Right renal pelvis (tissue), 4 donors: Measurements from ENCODE around the gene SMPD3. TPM values are rescaled to one million over a fixed set of nuclear protein-coding genes. Genes with fewer than 3 reads are reported as not detected.

Experiments used
- DNase-seq, 4 donors: peaks; one replicate each; pipeline ENCODE4 v3.0.0-alpha.2; 2013; ENCODE audit warnings: low read depth in 4 of 4, low spot score in 3 of 4, missing footprints in 1 of 4
- polyA plus RNA-seq, 4 donors: library from polyadenylated mRNA; unstranded; fragments of 120-200 nt; gene quantifications; one replicate each; pipeline ENCODE4 v1.2.1, GENCODE V29; 2013; ENCODE audit not compliant: insufficient read length in 4 of 4

Gene SMPD3
- polyA plus RNA-seq, 4 donors, result 1.1 to 1.5 (median 1.2) TPM

- DNase-seq, result no peak
Measured at GRCh38 chr16:68372381-68372720, 76.0 kb downstream of the SMPD3 start.

DNA sequence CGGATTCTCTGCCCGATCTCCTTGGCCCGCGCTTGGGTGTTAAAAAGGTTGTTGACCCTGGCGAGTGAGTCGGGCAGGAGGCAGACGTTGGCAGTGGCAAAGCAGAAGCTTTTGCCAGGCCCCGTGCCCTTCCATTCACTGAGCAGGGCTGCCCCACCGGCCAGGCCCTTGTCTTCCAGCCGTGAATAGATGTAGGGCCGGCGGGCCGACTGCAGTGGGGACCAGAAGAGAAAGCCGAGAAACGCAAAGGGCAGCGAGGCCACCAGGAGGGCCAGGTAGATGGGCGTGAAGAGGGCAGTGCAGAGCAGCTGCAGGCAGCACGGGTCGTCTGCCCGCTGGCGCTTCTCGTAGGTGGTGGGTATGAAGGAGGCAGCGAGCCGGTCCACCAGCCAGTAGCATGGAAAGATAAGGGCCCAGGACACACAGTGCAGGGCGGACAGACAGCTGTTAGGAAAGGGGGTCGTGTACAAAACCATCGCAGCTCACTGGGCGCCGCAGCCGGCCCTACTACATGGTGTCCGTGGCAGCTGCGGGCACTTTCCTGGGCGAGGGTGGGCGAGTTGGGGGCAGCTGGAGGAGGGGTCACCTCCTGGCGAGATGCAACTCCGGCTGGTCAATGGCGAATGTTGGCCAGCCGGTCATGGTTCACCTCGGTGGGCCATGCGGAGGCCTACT lies 76.5 kb downstream of the SMPD3 start:
- DNase-seq, result no peak

- DNase-seq, result no peak
Measured at GRCh38 chr16:68371276-68371651, 77.0 kb downstream of the SMPD3 start.

- no peak for DNase-seq
Measured at GRCh38 chr16:68370581-68371275, 77.6 kb downstream of the SMPD3 start.

GRCh38 chr16:68369697-68370580 lies 78.4 kb downstream of the SMPD3 start:
- DNase-seq, result no peak

- DNase-seq, result no peak
Measured at GRCh38 chr16:68369168-68369567, 79.1 kb downstream of the SMPD3 start.

DNA sequence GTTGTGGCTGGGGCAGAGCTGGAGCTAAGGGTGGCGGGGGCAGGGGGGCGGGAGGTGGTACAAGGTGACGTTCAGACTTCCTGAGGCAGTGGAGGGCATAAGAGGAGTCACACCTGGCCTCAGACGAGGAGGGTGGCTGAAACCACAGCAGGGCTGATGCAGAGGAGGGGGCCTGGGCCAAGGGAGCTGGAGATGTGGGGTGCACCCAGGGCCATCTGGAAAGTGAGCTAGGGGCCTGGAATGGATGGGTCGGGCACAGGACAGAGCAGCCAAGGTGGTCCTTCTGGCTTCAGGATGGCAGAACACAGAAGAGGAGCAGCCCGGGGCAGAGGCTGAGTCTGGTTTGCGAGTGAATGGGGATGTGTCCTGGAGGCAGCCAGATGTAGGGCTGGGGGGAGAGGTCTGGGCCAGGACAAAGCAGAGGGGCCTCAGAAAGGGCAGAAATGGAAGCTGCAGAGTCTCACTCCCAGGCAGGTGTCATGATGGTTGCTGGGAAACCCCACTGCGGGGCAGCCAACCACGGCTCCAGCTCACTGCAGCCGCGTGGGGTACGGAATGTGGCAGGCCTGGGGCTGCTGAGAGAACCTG lies 79.9 kb downstream of the SMPD3 start:
- no peak for DNase-seq

- no peak for DNase-seq
Measured at GRCh38 chr16:68367891-68368290, 80.4 kb downstream of the SMPD3 start.

- DNase-seq, result no peak
Measured at GRCh38 chr16:68367440-68367839, 80.9 kb downstream of the SMPD3 start.

DNA sequence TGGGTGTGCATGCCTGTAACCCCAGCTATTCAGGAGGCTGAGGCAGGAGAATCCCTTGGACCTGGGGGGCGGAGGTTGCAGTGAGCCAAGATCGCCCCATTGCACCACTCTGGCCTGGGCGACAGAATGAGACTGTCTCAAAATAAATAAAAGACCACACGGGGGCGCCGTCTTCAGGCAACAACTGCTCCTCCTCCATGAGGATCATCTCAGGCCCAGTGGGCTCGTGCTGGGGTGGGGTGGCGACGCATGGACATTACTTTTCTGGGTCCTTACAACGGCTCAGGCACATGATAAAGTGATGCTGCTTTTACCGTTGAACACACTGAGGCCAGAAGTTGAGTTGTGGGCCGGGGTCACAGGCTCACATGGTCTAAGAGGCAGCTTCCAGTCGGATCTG lies 81.3 kb downstream of the SMPD3 start:
- no peak for DNase-seq

GRCh38 chr16:68366062-68366461 lies 82.2 kb downstream of the SMPD3 start:
- no peak for DNase-seq

DNA sequence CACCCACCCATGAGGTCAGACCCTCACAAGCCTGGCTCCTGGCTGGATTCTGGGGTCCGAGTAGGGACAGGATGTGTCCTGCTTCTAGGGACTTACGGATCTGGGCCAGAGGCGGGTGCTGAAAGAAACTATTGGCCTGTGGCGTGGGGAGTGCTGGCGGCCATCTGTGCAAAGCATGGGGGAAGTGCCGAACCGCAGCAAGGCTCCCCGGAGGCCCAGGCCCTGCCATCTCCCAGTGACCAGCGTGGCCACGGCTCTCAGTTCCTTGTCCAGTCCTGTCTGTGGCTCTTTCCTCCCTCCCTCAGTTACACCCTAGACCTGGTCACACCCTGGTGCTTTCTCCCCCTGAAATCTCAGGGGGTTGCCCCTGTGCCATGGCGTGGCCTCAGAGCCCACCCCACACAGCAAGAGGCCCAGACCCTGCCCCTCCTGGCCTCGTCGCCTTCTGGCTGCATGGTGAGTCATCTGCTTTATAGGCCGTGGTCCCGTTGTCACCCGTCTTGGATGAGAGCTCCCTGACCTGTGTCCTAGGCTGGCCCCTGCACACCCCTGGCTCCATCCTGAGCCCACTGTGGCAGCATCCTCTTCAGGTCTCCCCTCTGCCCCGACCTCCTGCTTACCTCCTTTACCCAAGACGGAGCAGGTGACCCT lies 83.0 kb downstream of the SMPD3 start:
- no peak for DNase-seq

DNA sequence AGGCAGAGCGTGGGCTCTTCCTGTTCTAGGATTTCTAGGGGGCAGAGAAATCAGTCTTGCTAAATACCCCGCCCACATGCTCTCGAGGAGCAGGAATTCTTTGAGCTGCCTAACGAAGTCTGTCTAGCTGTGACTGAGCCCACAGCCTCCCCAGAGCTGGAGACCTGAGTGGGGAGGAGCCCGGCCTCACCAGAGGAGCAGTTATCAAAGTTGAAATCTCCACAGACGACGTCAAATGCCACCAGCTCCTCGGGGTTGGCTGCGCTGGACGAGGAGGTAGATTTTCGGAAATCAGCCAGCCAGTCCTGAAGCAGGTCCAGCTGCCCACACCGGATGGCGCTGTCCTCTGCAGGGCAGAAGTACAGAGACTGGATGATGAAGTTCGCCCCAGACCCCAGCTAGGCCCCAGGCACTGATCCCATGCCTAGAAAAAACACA lies 83.7 kb downstream of the SMPD3 start:
- no peak for DNase-seq

DNA sequence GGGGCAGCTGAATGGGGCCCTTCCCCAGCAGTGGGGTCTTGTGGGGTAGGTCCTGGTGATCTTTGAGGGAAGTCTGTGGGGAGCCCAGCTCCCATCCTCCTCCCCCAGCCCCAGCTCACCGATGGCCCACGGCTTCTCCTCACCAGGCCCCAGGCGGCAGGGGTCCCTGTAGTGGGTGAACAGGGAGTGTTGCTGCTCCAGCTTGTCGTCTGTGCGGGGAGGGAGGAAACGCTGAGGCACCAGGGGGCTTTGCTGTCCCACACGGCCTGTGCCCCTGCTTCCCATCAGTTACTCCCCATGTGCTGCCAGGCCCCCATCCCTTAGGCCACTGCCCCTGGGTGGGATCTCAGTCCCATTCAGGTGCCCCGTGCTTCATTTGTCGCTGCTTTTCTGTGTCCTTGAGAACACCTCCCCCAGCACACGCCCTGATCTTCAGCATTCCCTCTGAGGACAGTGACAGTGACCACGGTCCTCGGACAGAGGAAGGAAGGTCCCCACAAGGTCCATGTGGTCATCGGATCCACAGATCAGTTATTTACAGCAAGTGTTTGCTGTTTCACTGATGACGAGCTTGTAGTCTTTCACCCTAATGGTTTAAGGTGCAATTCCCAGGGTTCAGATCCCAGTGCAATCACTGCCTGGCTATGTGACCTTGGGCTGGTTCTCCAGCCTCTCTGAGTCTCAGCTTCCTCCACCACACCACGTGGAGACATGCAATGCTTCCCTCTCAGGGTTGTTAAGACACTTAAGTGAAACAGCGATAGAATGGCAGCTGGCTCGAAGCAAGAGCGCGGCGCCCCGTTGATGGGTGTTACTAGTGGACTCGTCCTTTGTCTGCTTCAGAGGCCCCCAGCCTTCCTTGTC lies 84.4 kb downstream of the SMPD3 start:
- no peak for DNase-seq

DNA sequence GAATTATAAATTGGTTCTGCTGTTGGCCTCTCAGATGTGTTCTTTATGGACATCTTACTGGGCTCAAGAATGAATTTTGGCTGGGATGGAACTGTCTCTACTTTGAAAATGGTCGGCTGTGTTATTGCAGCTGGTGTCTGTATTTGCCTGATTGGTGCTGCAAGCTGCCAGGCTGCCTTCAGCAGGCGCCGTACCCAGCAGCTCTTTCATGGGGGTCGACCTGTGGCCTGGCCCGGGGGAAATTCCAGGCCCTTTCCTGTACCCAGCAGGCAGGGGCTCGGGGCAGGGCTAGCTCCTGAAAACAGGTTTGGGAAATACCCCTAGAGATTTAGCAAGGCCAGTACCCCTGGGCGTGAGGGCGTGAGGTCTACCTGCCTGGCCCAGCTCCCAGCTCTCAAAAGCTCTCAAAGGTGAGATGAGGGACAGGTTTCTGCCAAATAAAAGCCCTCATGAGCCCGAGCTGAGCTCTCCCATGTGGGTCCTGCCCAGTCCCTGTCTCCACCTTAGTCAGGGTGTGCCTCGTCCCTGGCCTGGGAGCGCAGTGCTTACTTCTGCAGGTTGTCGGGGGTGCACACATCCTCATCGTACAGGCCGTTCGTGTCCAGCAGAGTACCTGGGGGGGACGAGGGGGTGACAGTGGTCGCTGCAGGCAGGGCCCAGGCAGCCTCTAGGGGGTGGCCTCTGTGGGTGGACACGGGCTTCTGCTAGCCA lies 85.2 kb downstream of the SMPD3 start:
- DNase-seq, result no peak

DNA sequence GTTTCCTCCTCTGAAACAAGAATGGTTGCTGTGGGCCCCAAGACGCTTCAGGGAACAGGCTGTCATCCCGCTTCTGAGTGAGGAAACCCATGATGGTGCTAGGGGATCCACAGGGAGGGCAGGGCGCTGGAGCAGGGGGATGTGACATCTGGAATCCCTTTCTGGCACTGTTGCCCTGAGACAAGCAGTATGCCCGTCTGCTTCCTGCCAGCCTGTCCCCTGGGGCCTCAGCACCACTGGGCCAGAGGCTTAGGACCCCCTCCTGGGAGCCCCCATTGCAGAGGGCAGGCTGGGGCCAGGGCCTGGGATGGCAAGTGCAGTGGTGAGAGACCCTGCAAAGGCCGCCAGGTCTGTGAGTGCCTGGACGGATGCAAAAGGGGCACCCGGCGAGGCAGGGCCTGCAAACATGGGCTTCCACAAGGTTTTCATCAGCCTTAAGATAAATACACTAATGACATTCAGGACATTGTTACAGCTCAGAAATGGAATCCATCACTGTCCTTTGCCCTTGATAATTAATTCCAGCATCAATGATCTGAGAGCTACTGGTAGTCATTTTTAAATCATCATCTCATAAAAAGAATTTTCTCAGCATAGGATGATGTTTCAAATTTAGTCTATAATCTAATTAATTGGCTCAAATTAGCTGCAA lies 85.9 kb downstream of the SMPD3 start:
- DNase-seq, result no peak

DNA sequence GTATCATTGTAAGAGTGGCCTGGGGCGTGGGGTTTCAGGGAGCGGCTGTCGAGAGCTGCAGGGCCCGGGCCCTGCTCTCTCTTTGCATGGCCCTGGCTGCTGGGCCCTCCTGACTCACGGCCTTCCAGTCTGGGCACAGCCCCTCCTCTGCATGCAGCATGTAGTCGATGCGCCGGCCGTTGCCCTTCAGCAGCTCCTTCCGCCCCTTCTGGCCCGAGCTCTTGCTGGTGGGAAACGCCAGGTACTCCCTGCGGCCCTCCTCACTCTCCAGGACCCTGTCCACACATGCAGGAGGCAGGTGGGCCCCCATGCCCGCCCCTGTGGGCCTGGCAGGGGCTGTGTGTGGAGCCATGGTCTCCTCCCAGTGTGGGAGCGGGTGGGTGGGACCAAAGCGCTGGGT lies 86.8 kb downstream of the SMPD3 start:
- no peak for DNase-seq

DNA sequence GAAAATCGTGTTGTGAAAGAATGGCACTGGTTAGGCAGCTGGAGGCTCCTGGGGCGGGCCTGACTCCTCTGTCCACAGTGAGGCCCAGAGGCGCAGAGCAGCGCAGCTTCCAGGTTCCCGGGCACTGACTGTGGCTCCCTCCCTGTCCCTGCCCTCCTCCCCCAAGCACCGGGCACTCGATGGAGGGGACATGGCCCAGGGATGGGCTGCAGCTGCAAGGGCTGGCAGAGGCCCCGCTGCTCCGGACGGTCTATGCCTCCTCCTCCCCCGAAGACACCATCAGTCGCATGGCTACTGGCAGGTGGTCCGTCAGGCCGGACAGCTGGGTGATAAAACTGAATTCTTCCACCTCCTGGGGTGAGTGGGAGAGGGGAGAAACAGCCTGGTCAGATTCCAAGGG lies 87.4 kb downstream of the SMPD3 start:
- DNase-seq, result no peak

GRCh38 chr16:68360547-68360946 lies 87.8 kb downstream of the SMPD3 start:
- DNase-seq, result no peak
